Astrocyte (in vitro differentiated cells and primary cell): Measurements from ENCODE around the gene CCDC66. TPM values are rescaled to one million over a fixed set of nuclear protein-coding genes. Genes with fewer than 3 reads are reported as not detected.
"Not testable (repeated sequence)": the region's sequence is repeated elsewhere in the genome, so short reads cannot be mapped to it uniquely, and the experiment has no call there.

Experiments used
- DNase-seq: peaks from one replicate; pipeline ENCODE4 v3.0.0-alpha.2; 2010; ENCODE audit warnings: low read depth
- FAIRE-seq: peaks from 2 replicates; lab custom pipeline; 2011; peaks lifted over from hg19 to GRCh38; lab: Jason Lieb, UNC
- H2AFZ ChIP-seq: 2 replicates; pipeline ENCODE4 v1.6.0; 2012; ENCODE audit warnings: low read depth, low read length, inconsistent platforms
- H3K27ac ChIP-seq: 2 replicates; pipeline ENCODE4 v1.5.1; 2011; ENCODE audit warnings: low read depth, low read length, inconsistent platforms
- H3K27me3 ChIP-seq: 2 replicates; pipeline ENCODE4 v1.6.0; 2011; ENCODE audit warnings: low read length, inconsistent platforms; ENCODE audit not compliant: insufficient read depth
- H3K36me3 ChIP-seq: 2 replicates; pipeline ENCODE4 v1.5.1; 2011; ENCODE audit warnings: low read length, inconsistent platforms; ENCODE audit not compliant: insufficient read depth
- H3K4me1 ChIP-seq: 2 replicates; pipeline ENCODE4 v1.5.1; 2011; ENCODE audit warnings: low read length, inconsistent platforms; ENCODE audit not compliant: insufficient read depth
- H3K4me2 ChIP-seq: 2 replicates; pipeline ENCODE4 v1.6.0; 2012; ENCODE audit warnings: low read length, inconsistent platforms
- H3K4me3 ChIP-seq: 2 replicates; pipeline ENCODE4 v1.5.1; 2011; ENCODE audit warnings: low read depth, mild to moderate bottlenecking, low read length, inconsistent platforms; ENCODE audit not compliant: insufficient read depth
- H3K79me2 ChIP-seq: 2 replicates; pipeline ENCODE4 v1.6.0; 2012; ENCODE audit warnings: mild to moderate bottlenecking, low read length, inconsistent platforms; ENCODE audit not compliant: insufficient read depth
- H3K9ac ChIP-seq: 2 replicates; pipeline ENCODE4 v1.6.0; 2012; ENCODE audit warnings: mild to moderate bottlenecking, low read length, inconsistent platforms
- H3K9me3 ChIP-seq: 2 replicates; pipeline ENCODE4 v1.5.1; 2012; ENCODE audit warnings: low read depth, mild to moderate bottlenecking, low read length, inconsistent platforms; ENCODE audit not compliant: insufficient read depth
- H4K20me1 ChIP-seq: 2 replicates; pipeline ENCODE4 v1.6.0; 2012; ENCODE audit warnings: low read length, inconsistent platforms; ENCODE audit not compliant: insufficient read depth
- H3K27ac Mint-ChIP-seq: one replicate; pipeline ENCODE4 v1.8.0; 2021; ENCODE audit warnings: mild to moderate bottlenecking, mixed read lengths; ENCODE audit not compliant: unreplicated experiment
- H3K27me3 Mint-ChIP-seq: one replicate; pipeline ENCODE4 v1.8.0; 2021; ENCODE audit warnings: low read depth, mixed read lengths; ENCODE audit not compliant: unreplicated experiment
- H3K36me3 Mint-ChIP-seq: one replicate; pipeline ENCODE4 v1.8.0; 2021; ENCODE audit warnings: low read depth, mixed read lengths; ENCODE audit not compliant: unreplicated experiment
- H3K4me1 Mint-ChIP-seq: one replicate; pipeline ENCODE4 v1.8.0; 2021; ENCODE audit warnings: low read depth, mixed read lengths; ENCODE audit not compliant: unreplicated experiment
- H3K4me3 Mint-ChIP-seq: one replicate; pipeline ENCODE4 v1.8.0; 2021; ENCODE audit warnings: mild to moderate bottlenecking, moderate library complexity, mixed read lengths; ENCODE audit not compliant: unreplicated experiment
- H3K9me3 Mint-ChIP-seq: one replicate; pipeline ENCODE4 v1.8.0; 2021; ENCODE audit warnings: mild to moderate bottlenecking, mixed read lengths; ENCODE audit not compliant: unreplicated experiment
- EZH2 ChIP-seq: IDR thresholded peaks from 2 replicates; pipeline ENCODE4 v1.6.1; 2012; ENCODE audit warnings: mild to moderate bottlenecking, low read length, inconsistent platforms; ENCODE audit not compliant: insufficient read depth
- total RNA-seq: library from RNA; stranded (reverse); gene quantifications from 2 replicates; pipeline ENCODE4 v1.2.1, GENCODE V29; 2021
- TF ChIP-seq, protein P1 (sequence below): IDR thresholded peaks from 2 replicates; pipeline ENCODE4 v1.5.1; 2011; ENCODE audit warnings: low read depth, mild to moderate bottlenecking, inconsistent platforms, low read length, moderate library complexity; ENCODE audit not compliant: insufficient read depth

The CCDC66 gene
- total RNA-seq, 1 donor from 2014 or later, result 11.2 TPM

DNA sequence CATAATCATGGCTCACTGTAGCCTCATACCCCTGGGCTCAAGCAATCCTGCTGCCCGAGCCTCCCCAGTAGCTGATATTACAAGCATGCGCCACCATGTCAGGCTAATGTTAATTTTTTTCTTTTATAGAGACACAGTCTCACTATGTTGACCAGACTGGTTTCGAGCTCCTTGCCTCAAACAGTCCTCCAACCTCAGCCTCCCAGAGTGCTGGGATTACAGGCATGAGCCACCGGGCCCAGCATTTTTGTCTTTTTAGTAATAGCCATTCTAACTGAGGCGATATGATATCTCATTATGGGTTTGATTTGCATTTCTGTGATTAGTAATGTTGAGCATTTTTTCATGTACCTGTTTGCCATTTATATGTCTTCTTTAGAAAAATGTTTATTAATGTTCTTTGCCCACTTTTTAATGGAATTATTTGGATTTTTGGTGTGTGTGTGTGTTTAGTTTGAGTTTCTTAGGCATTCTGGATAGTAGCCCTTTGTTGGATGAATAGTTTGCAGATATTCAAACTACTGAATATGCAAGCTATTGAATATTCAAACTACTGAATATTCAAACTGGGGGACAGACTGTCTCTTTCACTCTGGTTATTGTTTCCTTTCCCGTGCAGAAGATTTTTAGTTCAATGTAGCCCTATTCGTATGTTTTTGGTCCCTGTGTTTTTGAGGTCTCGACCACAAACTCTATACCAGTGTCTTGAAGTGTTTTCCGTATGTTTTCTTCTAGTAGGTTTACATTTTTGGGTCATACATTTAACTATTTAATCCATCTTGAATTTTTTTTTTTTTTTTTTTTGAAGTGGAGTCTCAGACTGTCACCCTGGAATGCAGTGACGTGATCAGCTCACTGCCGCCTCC, 39.2 kb downstream of the CCDC66 start:
- no peak overlapping the region for H3K27ac ChIP-seq
- no peak overlapping the region for H3K9ac ChIP-seq
- H3K27me3 ChIP-seq, result no peaks in the 10 kb centered on the region
- H3K9me3 Mint-ChIP-seq, result peaks cover 4% of the 10 kb centered on the region
- FAIRE-seq, result no peak
- H3K4me3 Mint-ChIP-seq, result no peak overlapping the region
- no peak for DNase-seq
- no peaks in the 10 kb centered on the region for H3K27me3 Mint-ChIP-seq
- no peak overlapping the region for H3K4me3 ChIP-seq
- H2AFZ ChIP-seq, result no peak overlapping the region
- H3K36me3 Mint-ChIP-seq, result peaks cover 23% of the 10 kb centered on the region
- no peaks in the 10 kb centered on the region for H3K9me3 ChIP-seq
- H3K36me3 ChIP-seq, result peaks cover 18% of the 10 kb centered on the region
- H3K4me1 Mint-ChIP-seq, result peaks cover 6% of the 10 kb centered on the region
- no peak overlapping the region for H3K27ac Mint-ChIP-seq
- H3K4me2 ChIP-seq, result no peak overlapping the region
- H3K4me1 ChIP-seq, result no peaks in the 10 kb centered on the region
- peaks cover 3% of the 10 kb centered on the region for H3K79me2 ChIP-seq
- TF ChIP-seq, protein P1, sequence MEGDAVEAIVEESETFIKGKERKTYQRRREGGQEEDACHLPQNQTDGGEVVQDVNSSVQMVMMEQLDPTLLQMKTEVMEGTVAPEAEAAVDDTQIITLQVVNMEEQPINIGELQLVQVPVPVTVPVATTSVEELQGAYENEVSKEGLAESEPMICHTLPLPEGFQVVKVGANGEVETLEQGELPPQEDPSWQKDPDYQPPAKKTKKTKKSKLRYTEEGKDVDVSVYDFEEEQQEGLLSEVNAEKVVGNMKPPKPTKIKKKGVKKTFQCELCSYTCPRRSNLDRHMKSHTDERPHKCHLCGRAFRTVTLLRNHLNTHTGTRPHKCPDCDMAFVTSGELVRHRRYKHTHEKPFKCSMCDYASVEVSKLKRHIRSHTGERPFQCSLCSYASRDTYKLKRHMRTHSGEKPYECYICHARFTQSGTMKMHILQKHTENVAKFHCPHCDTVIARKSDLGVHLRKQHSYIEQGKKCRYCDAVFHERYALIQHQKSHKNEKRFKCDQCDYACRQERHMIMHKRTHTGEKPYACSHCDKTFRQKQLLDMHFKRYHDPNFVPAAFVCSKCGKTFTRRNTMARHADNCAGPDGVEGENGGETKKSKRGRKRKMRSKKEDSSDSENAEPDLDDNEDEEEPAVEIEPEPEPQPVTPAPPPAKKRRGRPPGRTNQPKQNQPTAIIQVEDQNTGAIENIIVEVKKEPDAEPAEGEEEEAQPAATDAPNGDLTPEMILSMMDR, result no peak
- no peak for TF ChIP-seq EZH2
- H4K20me1 ChIP-seq, result peaks cover 3% of the 10 kb centered on the region

DNA sequence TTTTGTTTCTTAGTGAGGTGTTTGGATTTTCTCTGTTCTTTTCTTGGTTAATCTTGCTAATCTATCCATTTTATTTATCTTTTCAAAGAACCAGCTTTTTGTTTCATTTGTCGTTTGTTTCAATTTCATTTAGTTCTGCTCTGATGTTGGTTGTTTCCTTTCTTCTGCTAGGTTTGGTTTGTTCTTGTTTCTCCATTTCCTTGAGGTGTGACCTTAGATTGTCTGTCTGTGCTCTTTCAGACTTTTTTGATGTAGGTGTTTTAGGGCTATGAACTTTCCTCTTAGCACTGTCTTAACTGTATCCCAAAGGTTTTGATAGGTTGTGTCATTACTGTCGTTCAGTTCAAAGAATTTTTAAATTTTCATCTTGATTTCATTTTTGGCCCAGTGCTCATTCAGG, 51.5 kb downstream of the CCDC66 start:
- H3K4me1 ChIP-seq, FAIRE-seq, H3K4me3 ChIP-seq, H2AFZ ChIP-seq, H3K27ac ChIP-seq, DNase-seq, H3K9me3 ChIP-seq, H3K36me3 ChIP-seq, H3K27me3 ChIP-seq, H3K27ac Mint-ChIP-seq, H3K9ac ChIP-seq, H3K4me1 Mint-ChIP-seq, H3K27me3 Mint-ChIP-seq, H3K9me3 Mint-ChIP-seq, H3K4me3 Mint-ChIP-seq, H3K4me2 ChIP-seq: not testable (repeated sequence)
- Histone ChIP-seq H3K79me2 (peaks cover 12% of the 10 kb centered on the region), H4K20me1 (peaks cover 20% of the 10 kb centered on the region)
- H3K36me3 Mint-ChIP-seq, result peaks cover 42% of the 10 kb centered on the region

DNA sequence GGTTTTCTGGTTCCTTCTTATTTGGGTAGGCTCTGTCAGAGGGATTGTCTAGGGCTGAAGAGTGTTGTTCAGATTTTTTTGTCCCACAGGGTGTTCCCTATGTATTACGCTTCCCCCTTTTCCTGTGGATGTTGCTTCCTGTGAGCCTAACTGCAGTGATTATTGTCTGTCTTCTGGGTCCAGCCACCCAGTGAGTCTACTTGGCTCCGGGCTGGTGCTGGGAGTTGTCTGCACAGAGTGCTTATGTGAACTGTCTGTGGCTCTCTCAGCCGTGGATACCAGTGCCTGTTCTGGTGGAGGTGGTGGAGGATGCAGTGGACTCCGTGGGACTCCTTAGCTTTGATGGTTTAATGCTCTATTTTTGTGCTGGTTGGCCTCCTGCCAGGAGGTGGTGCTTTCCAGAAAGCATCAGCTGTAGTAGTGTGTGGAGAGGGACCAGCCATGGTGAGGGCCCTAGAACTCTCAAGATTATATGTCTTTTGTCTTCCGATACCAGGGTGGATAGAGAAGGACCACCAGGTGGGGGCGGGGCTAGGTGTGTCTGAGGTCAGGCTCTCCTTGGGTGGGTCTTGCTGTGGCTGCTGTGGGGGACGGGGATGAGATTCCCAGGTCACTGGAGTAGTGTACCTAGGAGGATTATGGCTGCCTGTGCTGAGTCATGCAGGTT, 53.8 kb downstream of the CCDC66 start:
- H3K27ac ChIP-seq, result no peak overlapping the region
- no peak for FAIRE-seq

More for the DNA sequence above, 53.8 kb downstream of the CCDC66 start:
- Histone ChIP-seq H2AFZ (no peak overlapping the region), H4K20me1 (peaks cover 20% of the 10 kb centered on the region), H3K9ac (no peak overlapping the region), H3K4me1 (no peaks in the 10 kb centered on the region), H3K27me3 (no peaks in the 10 kb centered on the region), H3K79me2 (peaks cover 12% of the 10 kb centered on the region), H3K36me3 (peaks cover 2% of the 10 kb centered on the region), H3K4me3 (no peak overlapping the region), H3K4me2 (no peak overlapping the region), H3K9me3 (peaks cover 4% of the 10 kb centered on the region)
- DNase-seq, result no peak
- no peak overlapping the region for H3K27ac Mint-ChIP-seq
- no peak overlapping the region for H3K4me3 Mint-ChIP-seq
- peaks cover 5% of the 10 kb centered on the region for H3K4me1 Mint-ChIP-seq
- H3K27me3 Mint-ChIP-seq, result no peaks in the 10 kb centered on the region
- TF ChIP-seq, protein P1, result no peak
- TF ChIP-seq EZH2, result no peak
- H3K36me3 Mint-ChIP-seq, result peaks cover 37% of the 10 kb centered on the region
- peaks cover 5% of the 10 kb centered on the region for H3K9me3 Mint-ChIP-seq
